ENCODE data around the gene CFAP299.

CFAP299 gene

GRCh38 chr4:80839792-80840191, 504.3 kb downstream of the CFAP299 start:
- Histone ChIP-seq H4K20me1 (ENCODE audit: insufficient read depth, low read length) (no peaks in the 10 kb centered on the region), H3K9me3 (ENCODE audit: insufficient read depth, low read length) (no peaks in the 10 kb centered on the region), H3K4me2 (ENCODE audit: low read length) (no peak overlapping the region), H3K4me1 (ENCODE audit: low read length) (no peaks in the 10 kb centered on the region), H2AFZ (ENCODE audit: low read depth, low read length) (no peak overlapping the region), H3K79me2 (ENCODE audit: low read length) (no peaks in the 10 kb centered on the region), H3K4me3 (ENCODE audit: low read length) (no peak overlapping the region), H3K27ac (ENCODE audit: low read length) (no peak overlapping the region), H3K9ac (ENCODE audit: low read length) (no peak overlapping the region), H3K36me3 (replicated peaks; ENCODE audit: low read depth, low read length) (no peaks in the 10 kb centered on the region), H3K27me3 (ENCODE audit: low read depth, low read length) (no peaks in the 10 kb centered on the region)
- no peak for TF ChIP-seq CTCF (IDR thresholded peaks at IDR 0.05; ENCODE audit: low read depth, low read length)
- TF ChIP-seq EZH2phosphoT487 (IDR thresholded peaks at IDR 0.05; ENCODE audit: low read depth): no peak

GRCh38 chr4:80840396-80840795, 504.9 kb downstream of the CFAP299 start:
- Histone ChIP-seq H3K79me2 (ENCODE audit: low read length) (no peaks in the 10 kb centered on the region), H3K27ac (ENCODE audit: low read length) (no peak overlapping the region), H2AFZ (ENCODE audit: low read depth, low read length) (no peak overlapping the region), H3K9ac (ENCODE audit: low read length) (no peak overlapping the region), H3K4me2 (ENCODE audit: low read length) (no peak overlapping the region), H3K4me3 (ENCODE audit: low read length) (no peak overlapping the region), H3K27me3 (ENCODE audit: low read depth, low read length) (no peaks in the 10 kb centered on the region), H3K9me3 (ENCODE audit: insufficient read depth, low read length) (no peaks in the 10 kb centered on the region), H3K36me3 (replicated peaks; ENCODE audit: low read depth, low read length) (no peaks in the 10 kb centered on the region), H3K4me1 (ENCODE audit: low read length) (no peaks in the 10 kb centered on the region), H4K20me1 (ENCODE audit: insufficient read depth, low read length) (no peaks in the 10 kb centered on the region)
- TF ChIP-seq EZH2phosphoT487 (IDR thresholded peaks at IDR 0.05; ENCODE audit: low read depth) (no peak), CTCF (IDR thresholded peaks at IDR 0.05; ENCODE audit: low read depth, low read length) (no peak)

GRCh38 chr4:80841587-80842281, 506.2 kb downstream of the CFAP299 start:
- H2AFZ ChIP-seq (ENCODE audit: low read depth, low read length): no peak overlapping the region
- TF ChIP-seq EZH2phosphoT487 (IDR thresholded peaks at IDR 0.05; ENCODE audit: low read depth): no peak
- no peak for TF ChIP-seq CTCF (IDR thresholded peaks at IDR 0.05; ENCODE audit: low read depth, low read length)
- H4K20me1 ChIP-seq (ENCODE audit: insufficient read depth, low read length): no peaks in the 10 kb centered on the region
- H3K4me3 ChIP-seq (ENCODE audit: low read length): no peak overlapping the region
- no peak overlapping the region for H3K9ac ChIP-seq (ENCODE audit: low read length)
- H3K79me2 ChIP-seq (ENCODE audit: low read length): no peaks in the 10 kb centered on the region
- H3K27ac ChIP-seq (ENCODE audit: low read length): no peak overlapping the region
- no peaks in the 10 kb centered on the region for H3K36me3 ChIP-seq (replicated peaks; ENCODE audit: low read depth, low read length)
- H3K4me1 ChIP-seq (ENCODE audit: low read length): no peaks in the 10 kb centered on the region
- no peaks in the 10 kb centered on the region for H3K27me3 ChIP-seq (ENCODE audit: low read depth, low read length)
- no peak overlapping the region for H3K4me2 ChIP-seq (ENCODE audit: low read length)
- no peaks in the 10 kb centered on the region for H3K9me3 ChIP-seq (ENCODE audit: insufficient read depth, low read length)

- Histone ChIP-seq H3K36me3 (replicated peaks; ENCODE audit: low read depth, low read length) (no peaks in the 10 kb centered on the region), H3K9me3 (ENCODE audit: insufficient read depth, low read length) (no peaks in the 10 kb centered on the region), H4K20me1 (ENCODE audit: insufficient read depth, low read length) (no peaks in the 10 kb centered on the region), H3K27ac (ENCODE audit: low read length) (no peak overlapping the region), H3K27me3 (ENCODE audit: low read depth, low read length) (no peaks in the 10 kb centered on the region), H2AFZ (ENCODE audit: low read depth, low read length) (no peak overlapping the region), H3K9ac (ENCODE audit: low read length) (no peak overlapping the region), H3K4me2 (ENCODE audit: low read length) (no peak overlapping the region), H3K4me1 (ENCODE audit: low read length) (no peaks in the 10 kb centered on the region), H3K4me3 (ENCODE audit: low read length) (no peak overlapping the region), H3K79me2 (ENCODE audit: low read length) (no peaks in the 10 kb centered on the region)
- TF ChIP-seq EZH2phosphoT487 (IDR thresholded peaks at IDR 0.05; ENCODE audit: low read depth) (no peak), CTCF (IDR thresholded peaks at IDR 0.05; ENCODE audit: low read depth, low read length) (no peak)
Observed at GRCh38 chr4:80846210-80846609, 510.7 kb downstream of the CFAP299 start.

Data from OCI-LY3 (cell line).